NAMALWA (cell line): ENCODE data around the gene CFAP157.

Experiments
- DNase-seq: peaks from one replicate; pipeline ENCODE4 v3.0.0-alpha.2; 2015; ENCODE audit warnings: low spot score

Gene CFAP157

GRCh38 chr9:127693143-127693542 is 13.6 kb upstream of the CFAP157 start:
- no peak for DNase-seq

GRCh38 chr9:127693697-127694096 is 13.1 kb upstream of the CFAP157 start:
- no peak for DNase-seq

DNA sequence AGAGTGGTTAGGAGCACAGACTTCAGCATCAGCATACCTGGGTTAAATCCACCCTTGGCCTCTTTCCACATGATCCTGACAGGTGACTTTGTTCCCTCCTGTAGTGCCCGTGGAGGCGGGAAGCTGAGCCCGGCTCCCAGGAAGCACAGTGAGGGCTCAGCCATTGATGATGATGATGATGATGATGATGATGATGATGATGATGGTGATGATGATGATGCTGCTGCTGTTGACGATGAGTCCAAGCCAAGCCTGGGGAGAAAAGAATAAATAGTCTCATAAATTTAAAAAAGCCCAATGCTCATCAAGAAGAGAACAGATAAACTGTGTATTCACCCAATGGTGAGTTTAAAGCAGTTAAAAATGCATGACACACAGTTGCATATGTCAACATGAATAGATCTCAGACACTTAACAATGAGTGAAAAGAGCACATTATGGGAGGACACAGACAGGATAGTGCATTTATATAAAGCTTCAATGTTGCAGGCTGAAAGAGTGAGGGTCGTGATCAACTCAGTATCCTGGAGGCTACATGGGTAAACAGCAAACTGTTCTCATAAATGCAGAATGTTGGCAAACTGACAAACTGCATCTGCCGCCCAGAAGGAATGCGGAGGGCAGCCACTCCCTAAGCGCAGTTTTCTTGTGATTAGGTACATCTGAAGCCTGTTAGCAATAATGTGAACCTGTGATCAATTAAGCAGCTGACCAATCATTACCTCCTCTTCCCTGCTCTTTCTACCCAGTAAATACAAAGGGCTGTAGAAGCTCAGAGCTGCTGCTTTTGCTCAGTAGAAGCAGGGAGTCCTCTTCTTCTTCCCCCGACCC is 11.7 kb upstream of the CFAP157 start:
- no peak for DNase-seq

GRCh38 chr9:127697575-127697974 is 9.2 kb upstream of the CFAP157 start:
- no peak for DNase-seq

GRCh38 chr9:127698386-127698785 is 8.4 kb upstream of the CFAP157 start:
- no peak for DNase-seq

GRCh38 chr9:127698985-127699670 is 7.7 kb upstream of the CFAP157 start:
- DNase-seq = peak; percentile 69

- DNase-seq = no peak
These were observed 6.6 kb upstream of the CFAP157 start for GRCh38 chr9:127700140-127700539.

DNA sequence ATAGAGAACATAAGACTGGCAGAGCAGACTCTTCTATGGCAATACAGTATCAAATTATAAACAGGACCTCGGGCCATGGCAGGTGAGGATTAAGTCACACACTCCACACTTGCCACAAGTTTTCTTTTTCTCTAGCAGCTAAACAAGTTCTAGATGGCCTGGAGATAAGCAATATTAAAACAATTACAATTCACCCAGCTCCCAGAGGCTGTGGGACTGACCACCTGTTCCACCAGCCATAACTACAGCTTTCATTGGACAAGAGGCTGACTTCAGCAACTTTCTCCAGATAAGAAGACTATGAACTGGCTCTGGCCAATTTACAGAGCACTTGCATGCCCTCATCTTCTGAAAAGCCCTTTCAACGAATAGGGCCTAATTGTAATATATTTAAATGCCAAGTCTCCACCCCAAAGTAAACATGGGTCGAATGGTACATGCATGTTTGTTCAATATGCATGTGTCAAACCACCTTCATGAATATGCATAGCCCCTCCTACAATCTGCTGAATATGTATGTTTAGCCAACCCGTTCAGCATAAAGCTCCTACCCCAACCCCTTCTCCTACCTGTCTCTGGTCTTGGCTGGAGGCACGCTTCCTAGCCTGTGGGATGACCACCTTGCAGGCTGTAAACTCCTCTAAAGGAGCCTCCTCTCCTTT is 6.1 kb upstream of the CFAP157 start:
- DNase-seq = peak; percentile 56

GRCh38 chr9:127703289-127703946 is 3.4 kb upstream of the CFAP157 start:
- DNase-seq = no peak

GRCh38 chr9:127705577-127706379 is 1.0 kb upstream of the CFAP157 start:
- DNase-seq = no peak

GRCh38 chr9:127707766-127708165 is 978 bp downstream of the CFAP157 start:
- peak; percentile 50 for DNase-seq

DNA sequence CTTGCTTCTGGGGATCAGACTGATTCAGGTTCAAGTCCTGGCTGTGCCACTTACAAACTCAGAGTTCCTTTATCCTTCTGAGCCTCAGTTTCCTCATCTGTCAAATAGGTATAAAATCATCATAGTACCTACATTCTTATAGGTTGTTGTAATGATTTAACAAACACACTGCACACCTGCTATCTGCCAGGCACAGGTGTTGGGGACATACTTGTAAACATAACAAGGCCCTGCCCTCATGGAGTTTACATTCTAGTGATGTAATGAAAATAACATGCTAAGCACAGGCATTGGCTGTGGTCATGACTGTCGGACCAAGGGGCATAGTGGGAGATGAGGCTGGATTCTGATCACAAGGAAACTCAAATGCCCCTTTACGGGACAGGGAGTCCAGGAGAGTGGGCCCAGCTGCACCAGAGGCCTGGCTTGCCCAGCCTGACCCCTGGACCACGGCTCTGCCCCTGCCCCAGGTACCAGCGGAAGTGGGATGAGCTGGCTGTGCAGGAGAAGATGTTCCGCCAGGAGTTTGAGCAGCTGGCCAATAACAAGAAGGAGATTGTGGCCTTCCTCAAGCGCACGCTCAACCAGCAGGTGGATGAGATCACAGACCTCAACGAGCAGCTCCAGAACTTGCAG is 2.3 kb downstream of the CFAP157 start:
- DNase-seq = no peak

- DNase-seq = no peak
These were observed 3.5 kb downstream of the CFAP157 start for GRCh38 chr9:127710204-127710783.

GRCh38 chr9:127711226-127711701 is 4.5 kb downstream of the CFAP157 start:
- peak; percentile 32 for DNase-seq

DNA sequence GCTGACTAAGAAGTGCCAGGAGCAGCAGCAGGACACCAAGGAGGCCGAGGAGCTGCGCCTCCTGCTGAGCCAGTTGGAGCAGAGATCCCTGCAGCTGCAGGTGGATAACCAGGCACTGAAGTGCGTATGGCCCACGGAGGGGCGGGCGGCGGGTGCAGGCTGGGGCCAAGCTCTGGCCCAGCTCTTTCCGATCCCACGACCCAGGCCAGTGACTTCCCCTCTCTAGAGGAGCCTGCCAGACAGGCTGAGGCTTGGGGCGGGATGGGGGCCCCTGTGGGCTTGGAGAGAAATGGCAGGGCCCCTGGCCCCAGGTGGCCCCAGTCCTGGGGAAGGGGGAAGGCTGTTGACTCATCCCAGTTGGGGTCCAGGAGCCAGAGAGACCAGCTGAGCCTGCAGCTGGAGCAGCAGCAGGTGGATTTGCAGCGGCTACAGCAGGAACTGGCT is 5.1 kb downstream of the CFAP157 start:
- no peak for DNase-seq

DNA sequence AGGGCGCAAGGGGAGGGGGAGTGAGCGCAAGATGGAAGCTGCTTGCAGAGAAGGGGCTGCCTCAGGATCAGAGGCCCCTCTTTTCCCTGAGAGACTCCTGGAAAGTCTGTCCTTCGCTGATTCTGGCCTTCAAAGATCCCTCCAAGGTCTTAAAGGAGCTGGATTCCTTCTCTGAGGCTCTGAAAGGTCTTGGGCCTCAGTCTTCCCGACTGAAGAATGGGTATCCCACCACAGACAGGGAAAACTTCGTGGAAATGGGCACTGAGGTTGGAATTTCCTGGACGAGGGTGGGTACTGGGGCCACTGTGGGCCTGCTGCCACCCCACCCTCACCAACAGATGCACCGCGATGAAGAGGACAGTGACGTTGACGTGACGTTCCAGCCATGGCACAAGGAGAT is 5.6 kb downstream of the CFAP157 start:
- DNase-seq = no peak

DNA sequence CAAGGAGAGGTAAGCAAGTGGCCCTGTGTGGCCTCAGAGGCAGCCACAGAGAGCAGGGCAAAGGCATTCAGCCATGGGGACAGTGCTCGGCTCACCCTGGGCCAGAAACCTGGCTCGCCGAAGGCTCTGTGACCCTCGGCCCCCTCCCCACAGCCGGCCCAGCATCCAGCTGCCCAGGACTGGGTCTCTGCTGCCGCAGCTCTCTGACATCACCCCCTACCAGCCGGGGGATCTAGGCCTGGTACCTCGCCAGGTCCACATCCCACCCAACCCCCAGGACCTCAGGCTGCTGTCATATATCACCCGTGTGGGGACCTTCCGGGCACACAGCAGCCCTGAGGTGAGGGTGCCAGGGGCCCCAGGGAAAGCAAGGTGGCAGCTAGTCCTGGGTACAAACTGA is 6.1 kb downstream of the CFAP157 start:
- no peak for DNase-seq

- DNase-seq = no peak
These were observed 7.4 kb downstream of the CFAP157 start for GRCh38 chr9:127714020-127714750.

DNA sequence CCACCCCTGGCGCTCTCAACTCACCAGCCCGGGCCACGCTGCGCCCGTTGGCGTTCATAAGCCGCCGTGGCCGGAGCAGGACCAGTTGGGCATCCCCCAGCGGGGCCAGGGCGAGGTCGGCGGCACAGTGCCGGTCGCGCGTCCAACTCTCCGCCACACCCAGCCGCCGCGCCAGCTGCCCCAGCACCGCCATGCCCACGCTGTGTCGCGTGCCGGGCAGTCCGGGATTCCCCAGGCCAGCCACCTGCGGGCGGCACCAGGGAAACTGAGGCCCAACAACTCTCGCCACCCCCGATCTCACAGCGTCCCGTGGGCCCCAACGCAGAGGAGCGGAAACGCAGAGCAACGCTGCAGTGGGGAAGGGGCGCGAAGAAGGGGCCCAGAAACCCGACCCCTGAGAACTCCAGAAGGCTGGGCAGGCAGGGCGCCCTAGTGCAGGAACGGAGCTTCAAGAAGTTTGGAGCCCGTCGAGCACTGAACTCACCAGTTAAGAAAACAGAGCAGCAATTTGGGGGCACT is 8.2 kb downstream of the CFAP157 start:
- no peak for DNase-seq
